Parathyroid adenoma (tissue), 2 donors: ENCODE results near the gene CYP2B6.

Source experiments
- H2AFZ ChIP-seq: fragments of 300-600 bp; sonication (generic); one replicate; pipeline ENCODE4 v1.7.0; 2017; ENCODE audit warnings: antibody characterized with exemption, mild to moderate bottlenecking
- H3K27ac ChIP-seq: fragments of 300-600 bp; sonication (generic); one replicate; pipeline ENCODE4 v1.7.0; 2017
- H3K27me3 ChIP-seq: fragments of 300-600 bp; sonication (generic); one replicate; pipeline ENCODE4 v1.7.0; 2017; ENCODE audit warnings: low read length; ENCODE audit not compliant: control insufficient read depth, insufficient read depth
- H3K36me3 ChIP-seq: fragments of 300-600 bp; sonication (generic); one replicate; pipeline ENCODE4 v1.7.0; 2017; ENCODE audit warnings: low read length; ENCODE audit not compliant: control insufficient read depth, insufficient read depth
- H3K4me1 ChIP-seq: fragments of 300-600 bp; sonication (generic); one replicate; pipeline ENCODE4 v1.7.0; 2017; ENCODE audit warnings: control low read depth
- H3K4me2 ChIP-seq: fragments of 300-600 bp; sonication (generic); one replicate; pipeline ENCODE4 v1.7.0; 2017; ENCODE audit warnings: low read length
- H3K4me3 ChIP-seq: fragments of 300-600 bp; sonication (generic); one replicate; pipeline ENCODE4 v1.7.0; 2017; ENCODE audit warnings: low read depth, low read length
- H3K79me2 ChIP-seq: fragments of 300-600 bp; sonication (generic); one replicate; pipeline ENCODE4 v1.7.0; 2017; ENCODE audit warnings: control low read depth
- H3K9ac ChIP-seq: fragments of 300-600 bp; sonication (generic); one replicate; pipeline ENCODE4 v1.7.0; 2017; ENCODE audit warnings: mild to moderate bottlenecking
- H3K9me3 ChIP-seq: fragments of 300-600 bp; sonication (generic); one replicate; pipeline ENCODE4 v1.7.0; 2017; ENCODE audit warnings: low read length; ENCODE audit not compliant: control insufficient read depth
- CTCF ChIP-seq: fragments of 300-600 bp; sonication (generic); IDR thresholded peaks from one replicate; pipeline ENCODE4 v1.7.0; 2017; ENCODE audit warnings: antibody characterized with exemption, mild to moderate bottlenecking
- donor health status: primary hyperparathyroidism.

The CYP2B6 gene

GRCh38 chr19:41016488-41017071, 25.5 kb downstream of the CYP2B6 start:
- Histone ChIP-seq H3K27ac (no peak overlapping the region), H3K4me2 (no peak overlapping the region), H3K36me3 (no peaks in the 10 kb centered on the region), H3K9me3 (no peaks in the 10 kb centered on the region), H3K79me2 (no peaks in the 10 kb centered on the region), H3K4me1 (no peaks in the 10 kb centered on the region), H3K27me3 (no peaks in the 10 kb centered on the region), H2AFZ (no peak overlapping the region), H3K9ac (no peak overlapping the region), H3K4me3 (no peak overlapping the region)
- TF ChIP-seq CTCF = no peak

- Histone ChIP-seq H3K4me3 (no peak overlapping the region), H3K4me1 (no peaks in the 10 kb centered on the region), H2AFZ (no peak overlapping the region), H3K79me2 (no peaks in the 10 kb centered on the region), H3K9me3 (no peaks in the 10 kb centered on the region), H3K9ac (no peak overlapping the region), H3K27me3 (no peaks in the 10 kb centered on the region), H3K4me2 (no peak overlapping the region), H3K36me3 (no peaks in the 10 kb centered on the region), H3K27ac (no peak overlapping the region)
- no peak for TF ChIP-seq CTCF
Observed at GRCh38 chr19:41018736-41019290, 27.7 kb downstream of the CYP2B6 start.

- Histone ChIP-seq H3K27ac (no peak overlapping the region), H3K9me3 (no peaks in the 10 kb centered on the region), H3K4me1 (no peaks in the 10 kb centered on the region), H3K79me2 (no peaks in the 10 kb centered on the region), H3K4me2 (no peak overlapping the region), H3K4me3 (no peak overlapping the region), H3K27me3 (no peaks in the 10 kb centered on the region), H2AFZ (no peak overlapping the region), H3K36me3 (no peaks in the 10 kb centered on the region), H3K9ac (no peak overlapping the region)
- TF ChIP-seq CTCF = no peak
Observed at GRCh38 chr19:41019346-41019745, 28.3 kb downstream of the CYP2B6 start.

- Histone ChIP-seq H3K4me2 (no peak overlapping the region), H3K4me1 (no peaks in the 10 kb centered on the region), H2AFZ (no peak overlapping the region), H3K79me2 (no peaks in the 10 kb centered on the region), H3K27ac (no peak overlapping the region), H3K9ac (no peak overlapping the region), H3K9me3 (no peaks in the 10 kb centered on the region), H3K27me3 (no peaks in the 10 kb centered on the region), H3K36me3 (no peaks in the 10 kb centered on the region), H3K4me3 (no peak overlapping the region)
- TF ChIP-seq CTCF = no peak
Observed at GRCh38 chr19:41023193-41023592, 32.1 kb downstream of the CYP2B6 start.

- H2AFZ ChIP-seq = no peak overlapping the region
- no peaks in the 10 kb centered on the region for H3K9me3 ChIP-seq
- H3K9ac ChIP-seq = no peak overlapping the region
- H3K27ac ChIP-seq = no peak overlapping the region
- no peaks in the 10 kb centered on the region for H3K27me3 ChIP-seq
- no peaks in the 10 kb centered on the region for H3K79me2 ChIP-seq
- H3K4me3 ChIP-seq = no peak overlapping the region
- no peak for TF ChIP-seq CTCF
- H3K4me1 ChIP-seq = no peaks in the 10 kb centered on the region
- H3K36me3 ChIP-seq = no peaks in the 10 kb centered on the region
- no peak overlapping the region for H3K4me2 ChIP-seq
Observed at GRCh38 chr19:41025411-41025810, 34.3 kb downstream of the CYP2B6 start.
